Measurements from ENCODE around the gene CAPS2.
A peak's percentile ranks its signal among the peaks of the same experiment; 100 is the strongest.
"Not testable (repeated sequence)": the region's sequence is repeated elsewhere in the genome, so short reads cannot be mapped to it uniquely, and the experiment has no call there.

Gene CAPS2

DNA sequence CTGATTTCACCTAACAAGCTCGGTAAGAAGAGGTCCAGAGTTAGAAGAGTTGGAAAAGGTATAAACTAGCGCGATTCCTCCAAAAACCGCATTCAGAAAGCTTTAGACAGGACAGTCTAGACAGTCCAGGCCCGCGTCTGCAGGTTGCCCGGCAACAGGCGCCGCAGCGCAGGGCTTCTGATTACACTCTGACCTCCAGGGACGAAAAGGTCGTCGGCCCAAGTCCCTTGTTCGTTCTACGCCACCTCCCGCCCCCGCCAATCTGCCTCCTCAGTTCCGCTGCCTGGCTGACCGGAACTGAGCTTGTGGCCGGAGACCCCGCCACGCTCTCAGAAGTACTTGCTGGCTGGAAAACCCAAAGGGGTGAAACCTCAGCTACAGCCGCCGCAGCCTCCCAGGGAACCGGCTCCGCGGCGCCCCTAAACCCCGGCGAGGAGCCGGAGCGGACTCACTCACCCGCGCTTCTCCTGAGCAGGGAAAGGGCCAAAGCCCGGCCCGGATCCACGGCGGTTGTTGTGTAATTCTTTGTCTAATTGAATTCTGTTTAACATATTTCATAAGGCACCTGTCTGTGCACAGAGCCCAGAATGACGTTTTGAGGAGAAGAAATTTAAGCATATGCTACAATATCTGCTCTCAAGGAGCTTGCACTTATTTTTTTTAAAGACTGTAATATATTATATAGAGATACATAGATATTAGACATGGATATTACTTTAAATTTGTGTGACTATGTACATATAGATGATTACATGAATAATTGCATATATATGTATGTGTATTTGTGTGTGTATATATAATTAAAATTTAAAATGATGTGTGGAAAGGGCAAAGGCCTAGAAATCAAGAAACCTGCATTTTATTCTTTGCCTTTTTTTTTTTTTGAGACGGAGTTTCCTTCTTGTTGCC lies at the start of gene CAPS2:
CAPS2 (minus strand) TSS at position 407 of the 909 bp plus-strand sequence. CDS start 3,826 bp downstream, outside the sequence.
- DNase-seq (ENCODE audit: low spot score): peak; percentile 82

DNA sequence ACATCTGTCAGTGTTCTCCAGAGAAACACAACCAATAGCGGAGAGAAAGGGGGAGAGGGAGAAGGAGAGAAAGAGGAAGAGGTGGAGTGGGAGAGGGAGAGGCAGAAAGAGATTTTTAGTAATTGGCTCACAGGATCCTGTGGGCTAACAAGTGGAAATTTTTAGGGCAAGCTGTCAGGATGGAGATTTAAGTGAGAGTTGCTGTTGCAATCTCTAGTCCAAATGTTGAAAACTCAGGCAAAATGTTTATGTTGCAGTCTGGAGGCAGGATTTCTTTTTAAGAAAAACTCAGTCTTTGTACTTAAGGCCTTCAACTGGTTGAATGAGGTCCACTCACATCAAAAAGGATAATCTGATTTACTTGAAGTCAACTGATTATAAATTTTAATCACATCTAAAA lies 48.2 kb upstream of the CAPS2 start:
- DNase-seq (ENCODE audit: low spot score): no peak

- DNase-seq (ENCODE audit: low spot score): no peak
These were observed 44.8 kb upstream of the CAPS2 start for GRCh38 chr12:75374971-75375370.

DNA sequence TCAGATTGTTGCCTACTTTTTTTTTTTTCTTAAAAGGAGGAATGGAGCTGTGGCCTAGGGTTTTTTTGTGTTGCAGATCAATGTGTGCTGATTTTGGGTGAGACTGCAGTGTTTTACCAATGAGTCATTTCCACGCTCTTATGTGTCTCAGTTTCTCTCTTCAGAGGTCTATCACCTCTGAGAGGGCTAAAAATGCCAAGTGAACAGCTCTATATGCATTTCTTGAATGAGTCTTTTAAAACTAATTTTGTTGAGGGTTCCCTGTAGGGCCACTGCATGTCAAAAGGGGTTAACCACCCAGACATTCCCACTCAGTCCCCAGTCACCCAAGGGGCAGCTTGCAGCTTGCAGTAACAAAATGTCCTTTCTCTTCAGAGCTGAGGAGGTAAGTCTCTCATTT lies 36.5 kb upstream of the CAPS2 start:
- no peak for DNase-seq (ENCODE audit: low spot score)

DNA sequence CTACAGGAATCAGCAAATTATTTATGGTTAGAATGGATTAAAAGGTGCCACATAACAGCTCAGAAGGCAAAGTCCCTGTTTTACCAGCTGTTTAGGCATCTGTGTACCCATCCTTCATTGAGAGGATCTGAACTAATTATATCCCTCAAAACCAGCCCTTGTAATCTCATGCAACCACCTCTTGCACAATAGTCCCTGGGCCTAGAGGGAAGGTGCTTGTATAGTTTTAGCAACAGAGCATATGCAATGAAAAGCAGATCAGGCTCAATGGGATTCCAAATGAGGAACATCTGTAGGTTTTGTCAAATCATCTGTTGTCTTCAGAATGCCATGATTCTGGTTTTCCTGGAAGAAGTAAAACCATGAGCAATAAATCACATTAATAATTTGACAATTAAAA lies 34.8 kb upstream of the CAPS2 start:
- DNase-seq (ENCODE audit: low spot score): no peak

DNA sequence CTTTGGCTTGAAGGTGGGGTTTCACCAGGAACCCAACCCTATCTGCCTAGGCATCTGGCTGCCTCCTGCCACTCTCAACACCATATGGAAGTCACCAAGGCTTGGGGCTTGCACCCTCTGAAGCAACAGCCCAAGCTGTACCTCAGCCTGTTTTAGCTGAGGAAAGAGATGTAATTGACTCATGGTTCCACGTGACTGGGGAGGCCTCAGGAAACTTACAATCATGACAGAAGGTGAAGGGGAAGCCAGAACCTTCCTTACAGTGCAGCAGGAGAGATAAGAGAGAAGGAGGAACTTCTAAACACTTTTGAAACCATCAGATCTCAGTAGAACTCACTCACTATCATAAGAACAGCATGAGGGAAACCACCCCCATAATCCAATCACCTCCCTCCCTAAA lies 31.3 kb upstream of the CAPS2 start:
- no peak for DNase-seq (ENCODE audit: low spot score)

DNA sequence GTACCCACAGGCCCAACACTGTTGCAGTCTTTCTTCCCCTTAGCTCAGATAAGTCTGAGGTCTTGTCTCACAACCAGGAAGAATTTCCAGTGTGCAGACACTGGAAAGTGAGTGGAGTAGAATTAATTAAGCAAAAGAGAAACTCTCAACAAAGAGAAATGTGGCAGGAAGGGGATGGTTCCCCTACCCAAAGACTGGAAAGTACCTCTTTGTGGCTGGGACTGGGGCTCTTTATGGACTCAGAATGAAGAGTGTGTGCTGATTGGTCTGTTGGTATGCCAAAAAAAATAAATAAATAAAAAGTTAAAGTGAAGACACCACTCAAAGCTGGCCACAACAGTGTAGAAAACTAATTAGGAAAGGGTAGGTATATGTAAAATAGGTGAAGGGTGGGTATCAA lies 30.8 kb upstream of the CAPS2 start:
- DNase-seq (ENCODE audit: low spot score): no peak

DNA sequence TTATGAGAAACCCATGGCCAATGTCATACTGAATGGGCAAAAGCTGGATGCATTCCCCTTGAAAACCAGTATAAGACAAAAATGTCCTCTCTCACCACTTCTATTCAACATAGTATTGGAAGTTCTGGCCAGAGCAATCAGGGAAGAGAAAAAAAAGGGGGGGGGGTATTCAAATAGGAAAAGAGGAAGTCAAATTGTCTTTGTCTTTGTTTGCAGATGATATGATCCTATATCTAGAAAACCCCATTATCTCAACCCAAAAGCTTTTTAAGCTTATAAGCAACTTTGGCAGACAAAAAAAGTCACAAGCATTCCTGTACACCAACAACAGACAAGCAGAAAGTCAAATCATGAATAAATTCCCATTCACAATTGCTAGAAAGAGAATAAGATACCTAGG lies 23.9 kb upstream of the CAPS2 start:
- DNase-seq (ENCODE audit: low spot score): no peak

DNA sequence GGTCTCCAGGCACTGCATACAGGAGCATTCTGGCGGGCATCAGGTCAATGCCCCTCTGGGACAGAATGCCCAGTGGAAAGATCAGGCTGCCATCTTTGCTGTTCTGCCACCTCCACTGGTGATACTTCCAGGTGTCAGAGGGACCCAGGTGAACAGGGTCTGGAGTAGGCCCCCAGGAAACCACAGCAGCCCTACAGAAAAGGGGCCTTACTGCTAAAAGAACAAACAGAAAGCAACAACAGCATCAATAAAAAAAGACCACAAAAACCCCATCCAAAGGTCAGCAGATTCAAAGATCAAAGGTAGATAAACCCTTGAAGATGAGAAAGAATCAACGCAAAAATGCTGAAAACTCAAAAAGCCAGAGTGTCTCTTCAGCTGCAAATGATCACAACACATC lies 20.3 kb upstream of the CAPS2 start:
- DNase-seq (ENCODE audit: low spot score): no peak

- no peak for DNase-seq (ENCODE audit: low spot score)
These were observed 19.8 kb upstream of the CAPS2 start for GRCh38 chr12:75349946-75350345.

- not testable (repeated sequence) for DNase-seq (ENCODE audit: low spot score)
These were observed 16.1 kb upstream of the CAPS2 start for GRCh38 chr12:75346215-75346614.

- DNase-seq (ENCODE audit: low spot score): no peak
These were observed 15.4 kb upstream of the CAPS2 start for GRCh38 chr12:75345531-75345930.

- DNase-seq (ENCODE audit: low spot score): no peak
These were observed 11.7 kb upstream of the CAPS2 start for GRCh38 chr12:75341873-75342272.

DNA sequence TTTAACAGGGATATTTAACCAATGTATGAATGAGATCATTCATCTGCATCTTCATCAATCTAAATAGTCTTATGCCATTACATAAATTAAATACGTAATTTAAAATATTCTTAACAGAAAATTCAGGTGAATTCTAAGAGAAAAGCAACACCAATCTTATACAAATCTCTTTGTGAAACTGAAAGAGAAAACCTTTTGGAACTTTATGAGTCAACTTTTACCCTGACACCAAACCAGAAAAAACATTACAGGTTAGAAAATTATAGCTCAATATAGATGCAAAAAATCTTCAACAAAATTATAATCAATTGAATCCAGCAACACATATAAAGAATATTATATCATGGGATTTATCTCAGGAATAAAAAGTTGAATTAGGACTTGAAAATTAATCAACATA lies 7.8 kb upstream of the CAPS2 start:
- no peak for DNase-seq (ENCODE audit: low spot score)

- DNase-seq (ENCODE audit: low spot score): peak; percentile 34
These were observed 4.4 kb upstream of the CAPS2 start, which contains the start of gene GLIPR1L1 for GRCh38 chr12:75334384-75335030. Gene GLIPR1L1 (plus strand): TSS chr12:75334670. CDS start chr12:75334729, 59 bp downstream.

DNA sequence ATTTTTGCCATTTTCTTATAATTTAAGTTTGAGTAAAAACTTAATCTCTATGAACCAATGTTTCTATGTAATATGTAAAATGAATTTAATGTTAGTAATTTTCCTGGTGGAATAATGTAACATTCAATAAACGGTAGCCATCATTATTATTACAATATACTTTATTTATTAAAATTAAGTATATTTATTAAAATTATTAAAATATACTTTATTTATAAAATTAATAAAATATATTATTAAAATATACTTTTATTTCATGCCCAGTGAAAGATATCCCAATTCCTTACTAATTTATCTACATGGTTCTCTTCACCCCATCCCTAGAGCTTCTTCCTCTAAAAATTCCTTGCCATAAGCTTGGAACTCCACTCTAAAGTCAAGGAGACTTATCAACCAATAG lies 2.5 kb downstream of the CAPS2 start:
- no peak for DNase-seq (ENCODE audit: low spot score)

- DNase-seq (ENCODE audit: low spot score): no peak
These were observed 6.5 kb downstream of the CAPS2 start for GRCh38 chr12:75323663-75324062.

- DNase-seq (ENCODE audit: low spot score): no peak
These were observed 7.7 kb downstream of the CAPS2 start for GRCh38 chr12:75322464-75322863.

DNA sequence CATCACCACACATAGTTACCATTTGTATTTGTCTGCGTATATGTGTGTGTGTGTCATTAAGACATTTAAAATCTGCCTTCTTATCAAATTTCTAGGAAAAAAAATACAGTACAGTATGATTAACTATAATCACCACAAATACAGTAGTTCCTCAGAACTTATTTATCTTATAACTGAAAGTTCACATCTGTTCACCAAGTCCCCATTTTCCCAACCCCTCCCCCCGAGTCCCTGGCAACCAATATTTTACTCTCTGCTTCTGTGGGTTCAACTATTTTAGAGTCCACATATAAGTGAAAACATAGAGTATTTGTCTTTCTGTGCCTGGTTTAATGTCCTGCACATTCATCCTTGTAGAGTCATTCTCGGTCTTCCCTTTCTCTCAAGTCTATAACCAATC lies 12.3 kb downstream of the CAPS2 start:
- no peak for DNase-seq (ENCODE audit: low spot score)

- DNase-seq (ENCODE audit: low spot score): no peak
These were observed 14.6 kb downstream of the CAPS2 start for GRCh38 chr12:75315518-75315917.

- DNase-seq (ENCODE audit: low spot score): no peak
These were observed 18.8 kb downstream of the CAPS2 start for GRCh38 chr12:75311369-75311768.

- DNase-seq (ENCODE audit: low spot score): no peak
These were observed 21.8 kb downstream of the CAPS2 start for GRCh38 chr12:75308279-75308678.
